GM12878 (cell line): ENCODE measurements around the gene RASSF8. TPM values are rescaled to one million over a fixed set of nuclear protein-coding genes. Genes with fewer than 3 reads are reported as not detected.

Source experiments
- ATAC-seq: fragments of 200-7000 bp; cut with Tn5 transposase; 3 replicates; pipeline ENCODE4 v1.9.1; 2020; ENCODE audit warnings: mild to moderate bottlenecking, moderate library complexity
- BruUV-seq: library from RNA; stranded (reverse); fragments of 400-500 nt; replicated peaks from 2 replicates; lab custom pipeline; 2021; lab: Mats Ljungman, UMichigan
- CTCF ChIA-PET: fragments of 300-600 bp; sonication (Branson Sonifier 250); formaldehyde crosslinking; extraction: SDS; loops from one replicate; lab custom pipeline; 2021; ENCODE audit warnings: inconsistent platforms; lab: Yijun Ruan, JAX
- POLR2A ChIA-PET: fragments of 350-600 bp; formaldehyde crosslinking; extraction: SDS; loops from one replicate; lab custom pipeline; 2021; ENCODE audit warnings: inconsistent platforms; lab: Charles Lee
- RAD21 ChIA-PET: fragments of 300-600 bp; sonication (Branson Sonifier 250); formaldehyde crosslinking; loops from one replicate; lab custom pipeline; 2023; ENCODE audit warnings: antibody characterized with exemption; ENCODE audit not compliant: unreplicated experiment; lab: Charles Lee
- SMC1A ChIA-PET: fragments of 300-600 bp; sonication (Branson Sonifier 250); formaldehyde crosslinking; loops from one replicate; lab custom pipeline; 2023; ENCODE audit not compliant: unreplicated experiment, uncharacterized antibody; lab: Charles Lee
- DNase-seq: peaks from one replicate; pipeline ENCODE4 v3.0.0-alpha.2; 2011; ENCODE audit warnings: low read depth, low spot score
- FAIRE-seq: peaks from 3 replicates; lab custom pipeline; 2011; peaks lifted over from hg19 to GRCh38; lab: Jason Lieb, UNC
- H2AFZ ChIP-seq: 2 replicates; pipeline ENCODE4 v1.6.0; 2011; ENCODE audit warnings: low read depth, low read length, control low read depth; ENCODE audit not compliant: control insufficient read depth
- H3K27ac ChIP-seq: 2 replicates; pipeline ENCODE4 v1.5.1; 2011; ENCODE audit warnings: control low read depth; ENCODE audit not compliant: control insufficient read depth, insufficient read depth
- H3K27me3 ChIP-seq, 2 experiments: replicated peaks in 1 of 2; 2 replicates each; pipeline versions ENCODE4 v1.6.0 to v1.6.1; 2011; ENCODE audit warnings: low read length in 1 of 2; ENCODE audit not compliant: control insufficient read depth in 2 of 2, insufficient read depth in 2 of 2
- H3K36me3 ChIP-seq, 2 experiments: 2 replicates each; pipeline ENCODE4 v1.5.1; 2011; ENCODE audit warnings: low read length in 1 of 2; ENCODE audit not compliant: control insufficient read depth in 2 of 2, insufficient read depth in 2 of 2
- H3K4me1 ChIP-seq: 2 replicates; pipeline ENCODE4 v1.6.1; 2011; ENCODE audit warnings: mild to moderate bottlenecking, low read length, moderate library complexity, mixed read lengths; ENCODE audit not compliant: control insufficient read depth, insufficient read depth
- H3K4me2 ChIP-seq: 2 replicates; pipeline ENCODE4 v1.6.0; 2011; ENCODE audit warnings: control low read depth; ENCODE audit not compliant: control insufficient read depth, insufficient read depth
- H3K4me3 ChIP-seq: fragments of 200-600 bp; sonication (generic); 2 replicates; pipeline ENCODE4 v1.5.1; 2016
- H3K79me2 ChIP-seq: 2 replicates; pipeline ENCODE4 v1.6.0; 2011; ENCODE audit warnings: low read length; ENCODE audit not compliant: control insufficient read depth, insufficient read depth
- H3K9ac ChIP-seq: 2 replicates; pipeline ENCODE4 v1.8.0; 2011; ENCODE audit warnings: low read length, control low read depth, mixed read lengths; ENCODE audit not compliant: control insufficient read depth, insufficient read depth
- H3K9me3 ChIP-seq: replicated peaks from 3 replicates; pipeline ENCODE4 v1.5.1; 2011; ENCODE audit warnings: mild to moderate bottlenecking, low read length; ENCODE audit not compliant: control insufficient read depth, insufficient read depth
- H4K20me1 ChIP-seq: 2 replicates; pipeline ENCODE4 v1.6.0; 2011; ENCODE audit not compliant: control insufficient read depth, insufficient read depth
- NR2C2 ChIP-seq: IDR thresholded peaks from 2 replicates; pipeline ENCODE4 v1.6.1; 2011; ENCODE audit warnings: borderline replicate concordance, low read depth; ENCODE audit not compliant: control insufficient read depth, insufficient read length
- RB1 ChIP-seq: fragments of 450-650 bp; formaldehyde crosslinking; IDR thresholded peaks from 2 replicates; pipeline ENCODE4 v1.6.1; 2017; ENCODE audit warnings: mild to moderate bottlenecking, borderline replicate concordance
- RBBP5 ChIP-seq: fragments of 200-600 bp; sonication (generic); conservative IDR thresholded peaks from 2 replicates; pipeline ENCODE4 v1.6.1; 2016
- TCF7 ChIP-seq: IDR thresholded peaks from 2 replicates; pipeline ENCODE4 v1.6.1; 2014; ENCODE audit warnings: antibody characterized with exemption, borderline replicate concordance
- WGBS: methylation state at CpG from one replicate; pipeline ENCODE4 v1.1.6; 2016; ENCODE audit warnings: low lambda C conversion rate; ENCODE audit not compliant: insufficient replicate concordance, insufficient coverage; ENCODE audit errors: missing lambda C conversion rate; 5-methylcytosine and 5-hydroxymethylcytosine counted together
- in situ Hi-C: fragments of 300-500 bp; cut with MboI; formaldehyde crosslinking; loops from 9 replicates; pipeline ENCODE4 v1.14.3; 2018; ENCODE audit warnings: mixed read lengths
- intact Hi-C: fragments of 100-400 bp; cut with micrococcal nuclease; formaldehyde crosslinking; loops from one replicate; pipeline ENCODE4 v1.14.2; 2022; ENCODE audit not compliant: unreplicated experiment
- polyA plus RNA-seq, 11 experiments: library from polyadenylated mRNA; depleted of rRNA in 4 of 11; unstranded in 6 of 11; stranded (reverse) in 5 of 11; fragments of >200 nt; fragmentation: Nextera tagmentation in 4 of 11; fragmentation: Illumina TruSeq in 1 of 11; extraction: Ambion mirVana in 4 of 11; extraction: Trizol in 1 of 11; gene quantifications; 1 replicate in 1 of 11; 2 replicates in 10 of 11; pipeline versions ENCODE4 v1.2.1 to v1.2.3, GENCODE V29; 2011 to 2016; ENCODE audit warnings: inconsistent platforms in 2 of 11, missing spikeins in 2 of 11, low read depth in 1 of 11
- total RNA-seq, 4 experiments: library from RNA; depleted of rRNA in 3 of 4; stranded (reverse); fragments of >200 nt in 3 of 4; fragmentation: Illumina TruSeq in 1 of 4; extraction: Trizol in 1 of 4; gene quantifications; 2 replicates each; pipeline versions ENCODE4 v1.2.1 to v1.2.3, GENCODE V29; 2013 to 2021
- TF ChIP-seq, protein P1 (sequence below): IDR thresholded peaks from 2 replicates; pipeline ENCODE4 v1.6.1; 2012; ENCODE audit warnings: low read length, inconsistent platforms
- TF ChIP-seq, protein P2 (sequence below): fragments of 450-650 bp; IDR thresholded peaks from 2 replicates; pipeline ENCODE4 v1.6.1; 2016; ENCODE audit warnings: mild to moderate bottlenecking
- TF ChIP-seq, protein P3 (sequence below): IDR thresholded peaks from 2 replicates; pipeline ENCODE4 v1.6.1; 2011; ENCODE audit warnings: mild to moderate bottlenecking, low read depth, low read length, moderate library complexity; ENCODE audit not compliant: insufficient replicate concordance
- TF ChIP-seq, protein P4 (sequence below): IDR thresholded peaks from 2 replicates; pipeline ENCODE4 v1.6.1; 2011; ENCODE audit warnings: borderline replicate concordance, low read depth, mild to moderate bottlenecking, moderate library complexity, low read length; ENCODE audit not compliant: insufficient read depth, poor library complexity, severe bottlenecking

RASSF8 gene
- total and polyA plus RNA-seq, 10 of the 15 experiments (the other 5 are each of a cell fraction or from before 2014, with no cell fraction given), result 0.06 to 0.18 (median 0.08) TPM; not detected in 6

DNA sequence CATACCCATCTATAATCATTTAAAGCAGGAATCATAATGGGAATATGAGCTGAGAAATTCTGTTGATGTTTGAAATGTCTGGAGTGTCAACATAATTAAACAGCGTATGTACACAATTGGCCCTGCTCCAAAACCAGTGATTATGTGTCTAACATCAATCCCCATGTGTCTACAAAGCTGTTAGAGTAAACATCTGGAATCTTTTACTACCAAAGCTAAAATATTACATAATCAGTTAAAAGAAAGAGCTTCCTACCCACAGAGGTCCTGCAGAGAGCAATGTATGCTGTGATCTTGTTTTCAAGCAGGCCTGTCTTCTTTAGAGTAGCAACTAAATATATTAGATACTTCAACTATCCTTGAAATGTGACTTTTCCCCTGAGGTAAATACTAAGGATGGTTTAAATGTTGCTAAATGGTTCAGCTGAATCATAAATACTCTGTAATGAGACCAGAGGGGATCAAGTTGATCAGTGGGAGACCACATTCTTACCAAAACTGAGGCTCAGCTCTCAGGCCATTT, 74.3 kb downstream of the RASSF8 start:
- FAIRE-seq (no peak), ATAC-seq (no peak), DNase-seq (no peak)
- Histone ChIP-seq H3K27ac (no peak overlapping the region), H3K79me2 (no peaks in the 10 kb centered on the region), H3K4me2 (no peak overlapping the region), H2AFZ (no peak overlapping the region), H3K4me1 (no peaks in the 10 kb centered on the region), H3K36me3 (no peaks in the 10 kb centered on the region), H3K9me3 (no peaks in the 10 kb centered on the region), H3K27me3 (no peaks in the 10 kb centered on the region), H4K20me1 (no peaks in the 10 kb centered on the region), H3K4me3 (no peak overlapping the region), H3K9ac (no peak overlapping the region)
- SMC1A ChIA-PET, result interaction anchor here (0.8 to 2.1 kb wide), 5 partner anchors 8 to 597 kb away, joined by 3 to 6 read pairs (median 3); no protein-coding TSS in a partner anchor
- RAD21 ChIA-PET, result interaction anchor here (0.6 kb wide), 1 partner anchor 940 kb away, joined by 3 read pairs; no protein-coding TSS in a partner anchor
- CTCF ChIA-PET, result interaction anchor here (0.8 to 1.6 kb wide), 5 partner anchors 9 to 596 kb away, joined by 3 to 7 read pairs (median 3); no protein-coding TSS in a partner anchor
- 81% methylated on average over 1 of the region's 1 CpG for WGBS
- intact Hi-C loops, result no loop called here
- no TSS peak for BruUV-seq
- in situ Hi-C loops, result no loop called here
- no peak for TF ChIP-seq NR2C2
- TF ChIP-seq, protein P1, sequence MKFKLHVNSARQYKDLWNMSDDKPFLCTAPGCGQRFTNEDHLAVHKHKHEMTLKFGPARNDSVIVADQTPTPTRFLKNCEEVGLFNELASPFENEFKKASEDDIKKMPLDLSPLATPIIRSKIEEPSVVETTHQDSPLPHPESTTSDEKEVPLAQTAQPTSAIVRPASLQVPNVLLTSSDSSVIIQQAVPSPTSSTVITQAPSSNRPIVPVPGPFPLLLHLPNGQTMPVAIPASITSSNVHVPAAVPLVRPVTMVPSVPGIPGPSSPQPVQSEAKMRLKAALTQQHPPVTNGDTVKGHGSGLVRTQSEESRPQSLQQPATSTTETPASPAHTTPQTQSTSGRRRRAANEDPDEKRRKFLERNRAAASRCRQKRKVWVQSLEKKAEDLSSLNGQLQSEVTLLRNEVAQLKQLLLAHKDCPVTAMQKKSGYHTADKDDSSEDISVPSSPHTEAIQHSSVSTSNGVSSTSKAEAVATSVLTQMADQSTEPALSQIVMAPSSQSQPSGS, result no peak
- TF ChIP-seq, protein P2, sequence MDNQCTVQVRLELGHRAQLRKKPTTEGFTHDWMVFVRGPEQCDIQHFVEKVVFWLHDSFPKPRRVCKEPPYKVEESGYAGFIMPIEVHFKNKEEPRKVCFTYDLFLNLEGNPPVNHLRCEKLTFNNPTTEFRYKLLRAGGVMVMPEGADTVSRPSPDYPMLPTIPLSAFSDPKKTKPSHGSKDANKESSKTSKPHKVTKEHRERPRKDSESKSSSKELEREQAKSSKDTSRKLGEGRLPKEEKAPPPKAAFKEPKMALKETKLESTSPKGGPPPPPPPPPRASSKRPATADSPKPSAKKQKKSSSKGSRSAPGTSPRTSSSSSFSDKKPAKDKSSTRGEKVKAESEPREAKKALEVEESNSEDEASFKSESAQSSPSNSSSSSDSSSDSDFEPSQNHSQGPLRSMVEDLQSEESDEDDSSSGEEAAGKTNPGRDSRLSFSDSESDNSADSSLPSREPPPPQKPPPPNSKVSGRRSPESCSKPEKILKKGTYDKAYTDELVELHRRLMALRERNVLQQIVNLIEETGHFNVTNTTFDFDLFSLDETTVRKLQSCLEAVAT, result no peak
- TF ChIP-seq TCF7, result no peak
- TF ChIP-seq, protein P3, sequence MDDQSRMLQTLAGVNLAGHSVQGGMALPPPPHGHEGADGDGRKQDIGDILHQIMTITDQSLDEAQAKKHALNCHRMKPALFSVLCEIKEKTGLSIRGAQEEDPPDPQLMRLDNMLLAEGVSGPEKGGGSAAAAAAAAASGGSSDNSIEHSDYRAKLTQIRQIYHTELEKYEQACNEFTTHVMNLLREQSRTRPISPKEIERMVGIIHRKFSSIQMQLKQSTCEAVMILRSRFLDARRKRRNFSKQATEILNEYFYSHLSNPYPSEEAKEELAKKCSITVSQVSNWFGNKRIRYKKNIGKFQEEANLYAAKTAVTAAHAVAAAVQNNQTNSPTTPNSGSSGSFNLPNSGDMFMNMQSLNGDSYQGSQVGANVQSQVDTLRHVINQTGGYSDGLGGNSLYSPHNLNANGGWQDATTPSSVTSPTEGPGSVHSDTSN, result no peak
- TF ChIP-seq RBBP5, result no peak
- no peak for TF ChIP-seq RB1
- TF ChIP-seq, protein P4, sequence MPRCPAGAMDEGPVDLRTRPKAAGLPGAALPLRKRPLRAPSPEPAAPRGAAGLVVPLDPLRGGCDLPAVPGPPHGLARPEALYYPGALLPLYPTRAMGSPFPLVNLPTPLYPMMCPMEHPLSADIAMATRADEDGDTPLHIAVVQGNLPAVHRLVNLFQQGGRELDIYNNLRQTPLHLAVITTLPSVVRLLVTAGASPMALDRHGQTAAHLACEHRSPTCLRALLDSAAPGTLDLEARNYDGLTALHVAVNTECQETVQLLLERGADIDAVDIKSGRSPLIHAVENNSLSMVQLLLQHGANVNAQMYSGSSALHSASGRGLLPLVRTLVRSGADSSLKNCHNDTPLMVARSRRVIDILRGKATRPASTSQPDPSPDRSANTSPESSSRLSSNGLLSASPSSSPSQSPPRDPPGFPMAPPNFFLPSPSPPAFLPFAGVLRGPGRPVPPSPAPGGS, result no peak
- POLR2A ChIA-PET, result no interaction called here
